Ovary (tissue), 3 donors: ENCODE results near the gene DNAAF5.

Experiments used
- CTCF ChIP-seq, 3 donors: fragments of 450-650 bp in 2 of 3; fragments of 200-600 bp in 1 of 3; IDR thresholded peaks; one replicate each; pipeline versions ENCODE4 v1.5.1 to v1.8.0; 2016 to 2022; ENCODE audit warnings: antibody characterized with exemption in 3 of 3, mild to moderate bottlenecking in 1 of 3
- EP300 ChIP-seq: sonication (generic); formaldehyde crosslinking; IDR thresholded peaks from one replicate; pipeline ENCODE4 v1.6.1; 2017; ENCODE audit warnings: antibody characterized with exemption
- donor health status: DM: no; HTN: no; CAD: no.

- TF ChIP-seq CTCF (IDR thresholded peaks at IDR 0.05) (no peak), EP300 (no peak)
Observed at GRCh38 chr7:738723-739454, 12.4 kb downstream of the DNAAF5 start.
